Stimulated activated CD8-positive, alpha-beta memory T cell treated with anti-CD3 and anti-CD28 coated beads, Interleukin-15, amount 100 ng/mL, for 4 hours (primary cell): Measurements from ENCODE around the gene MRGPRX4.
"Not testable (repeated sequence)": the region's sequence is repeated elsewhere in the genome, so short reads cannot be mapped to it uniquely, and the experiment has no call there.

Source experiments
- DNase-seq, 2 donors: peaks; one replicate each; pipeline ENCODE4 v3.0.0-alpha.2; 2020; ENCODE audit warnings: low read depth in 2 of 2

Gene MRGPRX4

DNA sequence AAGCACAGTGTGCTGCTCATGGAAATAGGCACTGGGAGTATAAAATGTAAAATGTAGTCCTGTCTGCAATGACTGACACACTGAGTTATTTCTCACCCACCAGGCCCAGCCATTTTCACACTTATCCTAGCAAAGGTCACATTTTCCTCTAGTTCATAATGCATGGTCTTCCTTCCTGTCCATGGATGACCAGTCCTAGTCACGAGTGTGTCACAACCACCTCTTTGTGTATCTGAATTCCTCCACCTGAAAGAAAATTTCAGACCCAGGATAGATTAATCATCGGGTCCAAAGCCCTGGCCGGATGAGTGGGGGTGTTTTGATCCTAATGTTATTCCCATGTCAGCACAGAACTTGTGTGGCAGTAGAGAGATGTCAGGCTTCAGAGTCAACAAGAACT, at the start of gene MRGPRX4:
Gene MRGPRX4 (plus strand): TSS at position 172 of the 400 bp plus-strand sequence. CDS start 420 bp downstream, outside the sequence.
- DNase-seq = no peak

DNA sequence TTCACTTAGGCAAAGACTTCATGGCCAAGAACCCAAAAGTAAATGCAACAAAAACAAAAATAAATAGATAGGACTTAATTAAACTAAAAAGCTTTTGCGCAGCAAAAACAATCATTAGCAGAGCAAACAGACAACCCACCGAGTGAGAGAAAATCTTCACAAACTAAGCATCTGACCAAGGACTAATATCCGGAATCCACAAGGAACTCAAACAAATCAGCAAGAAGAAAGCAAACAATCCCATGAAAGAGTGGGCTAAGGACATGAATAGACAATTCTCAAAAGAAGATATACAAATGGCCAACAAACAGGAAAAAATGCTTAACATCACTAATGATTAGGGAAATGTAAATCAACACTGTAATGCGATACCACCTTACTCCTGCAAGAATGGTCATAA, 41.5 kb upstream of the MRGPRX4 start:
- not testable (repeated sequence) for DNase-seq

DNA sequence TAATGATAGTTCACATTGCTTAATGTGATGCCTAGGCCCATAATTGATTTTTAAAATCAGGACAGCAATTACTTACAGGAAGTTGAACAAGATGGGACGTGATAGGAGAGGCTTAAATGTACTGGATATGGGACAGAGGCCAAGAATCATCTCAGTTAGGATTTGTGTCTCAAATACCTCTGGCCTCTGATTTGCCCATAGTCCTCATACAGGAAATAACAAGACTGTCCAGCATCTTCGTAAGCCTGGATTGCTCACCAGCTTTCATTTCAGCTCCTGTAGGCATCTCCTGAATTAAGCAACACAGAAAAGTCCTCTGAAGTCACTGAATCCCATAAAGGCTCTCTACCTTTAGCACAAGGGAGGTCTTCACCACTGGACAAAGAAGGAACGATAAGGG, 40.3 kb upstream of the MRGPRX4 start, which contains the start of gene MRGPRX3:
Gene MRGPRX3 (plus strand): TSS at position 231 of the 400 bp plus-strand sequence. CDS start 4,632 bp downstream, outside the sequence.
- DNase-seq = no peak

DNA sequence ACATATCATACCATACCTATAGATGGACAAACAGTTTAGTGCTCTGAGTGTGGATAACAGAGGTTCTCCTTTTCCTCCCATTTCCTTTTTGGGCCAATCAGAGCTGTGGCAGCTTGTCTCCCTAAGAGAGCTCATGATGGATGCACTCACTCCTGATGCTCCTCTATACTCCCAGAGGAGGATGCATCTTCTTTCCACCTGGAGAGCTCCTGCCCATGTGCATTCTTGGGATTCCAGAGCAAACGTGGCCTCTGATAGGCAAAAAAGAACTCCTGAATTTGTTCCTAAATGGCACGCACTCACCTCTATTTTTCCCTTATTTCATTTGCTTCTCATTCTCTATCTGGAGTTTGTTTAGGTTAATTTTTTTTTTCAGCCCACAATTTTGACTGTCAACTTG, 37.3 kb upstream of the MRGPRX4 start:
- DNase-seq = no peak

DNA sequence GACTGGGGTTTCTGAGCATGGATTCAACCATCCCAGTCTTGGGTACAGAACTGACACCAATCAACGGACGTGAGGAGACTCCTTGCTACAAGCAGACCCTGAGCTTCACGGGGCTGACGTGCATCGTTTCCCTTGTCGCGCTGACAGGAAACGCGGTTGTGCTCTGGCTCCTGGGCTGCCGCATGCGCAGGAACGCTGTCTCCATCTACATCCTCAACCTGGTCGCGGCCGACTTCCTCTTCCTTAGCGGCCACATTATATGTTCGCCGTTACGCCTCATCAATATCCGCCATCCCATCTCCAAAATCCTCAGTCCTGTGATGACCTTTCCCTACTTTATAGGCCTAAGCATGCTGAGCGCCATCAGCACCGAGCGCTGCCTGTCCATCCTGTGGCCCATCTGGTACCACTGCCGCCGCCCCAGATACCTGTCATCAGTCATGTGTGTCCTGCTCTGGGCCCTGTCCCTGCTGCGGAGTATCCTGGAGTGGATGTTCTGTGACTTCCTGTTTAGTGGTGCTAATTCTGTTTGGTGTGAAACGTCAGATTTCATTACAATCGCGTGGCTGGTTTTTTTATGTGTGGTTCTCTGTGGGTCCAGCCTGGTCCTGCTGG, 35.3 kb upstream of the MRGPRX4 start:
- DNase-seq = no peak

DNA sequence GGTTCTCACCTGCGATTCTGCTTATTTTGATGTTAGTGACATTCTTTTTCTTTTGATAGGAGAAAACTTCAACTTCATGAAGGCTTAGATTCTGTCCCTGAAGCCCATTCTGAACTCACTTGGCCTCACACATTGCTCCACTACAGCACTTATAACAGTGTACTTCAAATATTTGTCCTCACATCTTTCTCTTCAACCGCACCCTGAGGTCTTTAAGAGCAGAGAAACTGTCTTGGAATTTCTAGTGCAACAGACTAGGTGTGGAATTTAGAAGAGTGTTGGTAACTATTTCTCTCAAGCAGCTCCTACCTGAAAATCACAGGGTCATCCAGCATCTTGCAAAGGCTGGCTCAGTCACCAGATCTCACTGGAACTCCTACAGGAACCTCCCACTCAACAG, 32.5 kb upstream of the MRGPRX4 start:
- no peak for DNase-seq

DNA sequence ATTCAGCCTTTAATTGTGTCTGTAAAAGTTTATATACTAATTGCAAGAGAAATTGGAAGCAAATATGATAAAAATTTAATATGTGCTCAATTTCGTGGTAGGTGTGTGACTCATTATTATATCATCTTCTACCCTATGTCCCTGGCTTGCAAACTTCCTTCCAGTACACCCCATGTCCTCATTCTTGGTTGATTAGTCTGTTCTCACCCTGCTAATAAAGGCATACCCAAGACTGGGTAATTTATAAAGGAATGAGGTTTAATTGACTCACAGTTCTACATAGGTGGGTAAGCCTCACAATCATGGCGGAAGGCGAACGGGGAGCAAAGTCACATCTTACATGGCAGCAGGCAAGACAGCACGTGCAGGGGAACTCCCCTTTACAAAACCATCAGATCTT, 28.4 kb upstream of the MRGPRX4 start:
- DNase-seq = no peak

DNA sequence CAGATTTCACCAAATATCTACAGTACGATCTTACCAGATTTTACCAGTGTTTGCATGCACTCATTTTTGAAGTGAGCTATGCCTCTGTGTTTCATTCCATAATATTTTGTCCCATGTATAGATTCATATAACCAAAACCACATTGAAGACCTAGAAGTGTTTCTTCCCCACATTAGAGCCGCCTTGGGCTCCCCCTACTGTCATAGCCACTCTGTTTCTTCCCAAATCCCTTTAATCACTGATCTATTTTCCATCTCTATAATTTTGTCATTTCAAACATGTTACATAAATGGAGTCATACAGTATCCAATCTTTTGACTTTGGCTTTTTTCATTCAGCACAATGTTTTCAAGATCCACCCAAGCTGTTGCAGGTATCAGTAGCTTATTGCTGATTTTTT, 27.6 kb upstream of the MRGPRX4 start:
- DNase-seq = no peak

DNA sequence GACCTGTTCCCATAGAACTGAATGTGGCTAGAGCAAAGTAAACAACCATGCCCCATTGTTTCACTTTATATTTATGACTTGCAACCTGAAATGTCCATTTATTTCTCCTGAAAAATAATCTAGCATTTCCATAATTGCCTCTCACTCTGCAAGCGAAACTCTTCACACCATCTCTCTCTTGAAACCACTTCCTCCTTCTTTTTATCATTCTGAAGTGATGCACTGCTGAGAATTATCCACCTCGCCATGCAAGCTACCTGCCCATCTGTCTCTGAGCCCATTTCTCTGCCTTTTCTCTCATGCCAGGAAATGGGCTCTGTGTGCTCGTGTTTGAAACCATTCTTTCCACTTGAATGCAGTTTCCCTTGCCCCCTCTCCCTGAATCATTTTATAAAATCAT, 26.8 kb upstream of the MRGPRX4 start:
- DNase-seq = no peak

DNA sequence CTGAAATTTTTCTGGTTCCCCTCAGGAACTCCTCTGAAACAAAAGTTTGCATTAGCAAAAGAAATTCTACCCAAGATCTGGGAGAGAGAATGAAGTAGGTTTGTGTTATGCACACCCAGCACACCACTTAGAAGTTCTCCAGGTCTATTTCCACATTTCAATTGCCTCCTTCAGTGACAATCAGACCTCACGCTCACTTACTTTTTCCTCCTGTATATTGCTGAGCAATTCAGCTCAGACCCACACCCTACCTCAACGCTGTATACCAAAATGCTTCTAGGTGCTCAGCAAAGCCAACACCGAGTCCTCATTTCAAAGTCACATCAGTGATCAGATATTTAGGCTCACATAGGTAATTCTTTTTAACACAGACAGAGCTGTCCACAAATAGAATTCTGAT, 21.1 kb upstream of the MRGPRX4 start:
- DNase-seq = no peak

DNA sequence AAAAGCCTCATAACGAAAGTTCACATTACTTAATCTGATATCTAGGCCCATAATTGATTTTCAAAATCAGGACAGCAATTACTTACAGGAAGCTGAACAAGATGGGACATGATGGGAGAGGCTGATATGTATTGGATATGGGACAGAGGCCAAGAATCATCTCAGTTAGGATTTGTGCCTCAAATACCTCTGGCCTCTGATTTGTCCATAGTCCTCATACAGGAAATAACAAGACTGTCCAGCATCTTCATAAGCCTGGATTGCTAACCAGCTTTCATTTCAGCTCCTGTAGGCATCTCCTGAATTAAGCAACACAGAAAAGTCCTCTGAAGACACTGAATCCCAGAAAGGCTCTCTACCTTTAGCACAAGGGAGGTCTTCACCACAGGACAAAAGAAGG, 4.3 kb upstream of the MRGPRX4 start:
- no peak for DNase-seq

DNA sequence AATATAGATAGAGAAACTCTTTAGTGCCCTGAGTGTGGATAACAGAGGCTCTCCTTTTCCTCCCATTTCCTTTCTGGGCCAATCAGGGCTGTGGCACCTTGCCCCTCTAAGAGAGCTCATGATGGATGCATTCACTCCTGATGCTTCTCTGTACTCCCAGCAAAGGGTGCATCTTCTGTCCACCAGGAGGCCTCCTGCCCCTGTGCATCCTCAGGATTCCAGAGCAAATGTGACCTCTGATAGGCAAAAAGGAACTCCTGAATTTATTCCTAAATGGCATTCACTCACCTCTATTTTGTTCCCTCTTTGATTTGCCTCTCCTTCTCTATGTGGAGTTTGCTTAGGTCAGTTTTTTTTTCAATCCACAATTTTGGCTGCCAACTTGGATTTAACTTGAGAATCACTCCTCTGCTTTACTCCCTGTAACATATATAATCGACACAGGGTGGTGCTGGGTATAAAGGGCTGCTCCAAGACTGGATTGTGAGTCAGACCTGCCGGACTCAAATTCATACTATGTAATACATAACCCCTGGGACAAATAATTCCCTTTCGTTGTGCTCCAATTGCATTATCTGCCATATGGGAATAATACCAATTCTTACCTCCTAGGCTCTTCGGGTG, 1.1 kb upstream of the MRGPRX4 start:
- DNase-seq = no peak

DNA sequence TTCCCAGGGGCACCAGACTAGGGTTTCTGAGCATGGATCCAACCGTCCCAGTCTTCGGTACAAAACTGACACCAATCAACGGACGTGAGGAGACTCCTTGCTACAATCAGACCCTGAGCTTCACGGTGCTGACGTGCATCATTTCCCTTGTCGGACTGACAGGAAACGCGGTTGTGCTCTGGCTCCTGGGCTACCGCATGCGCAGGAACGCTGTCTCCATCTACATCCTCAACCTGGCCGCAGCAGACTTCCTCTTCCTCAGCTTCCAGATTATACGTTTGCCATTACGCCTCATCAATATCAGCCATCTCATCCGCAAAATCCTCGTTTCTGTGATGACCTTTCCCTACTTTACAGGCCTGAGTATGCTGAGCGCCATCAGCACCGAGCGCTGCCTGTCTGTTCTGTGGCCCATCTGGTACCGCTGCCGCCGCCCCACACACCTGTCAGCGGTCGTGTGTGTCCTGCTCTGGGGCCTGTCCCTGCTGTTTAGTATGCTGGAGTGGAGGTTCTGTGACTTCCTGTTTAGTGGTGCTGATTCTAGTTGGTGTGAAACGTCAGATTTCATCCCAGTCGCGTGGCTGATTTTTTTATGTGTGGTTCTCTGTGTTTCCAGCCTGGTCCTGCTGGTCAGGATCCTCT, 709 bp downstream of the MRGPRX4 start:
- DNase-seq = no peak

DNA sequence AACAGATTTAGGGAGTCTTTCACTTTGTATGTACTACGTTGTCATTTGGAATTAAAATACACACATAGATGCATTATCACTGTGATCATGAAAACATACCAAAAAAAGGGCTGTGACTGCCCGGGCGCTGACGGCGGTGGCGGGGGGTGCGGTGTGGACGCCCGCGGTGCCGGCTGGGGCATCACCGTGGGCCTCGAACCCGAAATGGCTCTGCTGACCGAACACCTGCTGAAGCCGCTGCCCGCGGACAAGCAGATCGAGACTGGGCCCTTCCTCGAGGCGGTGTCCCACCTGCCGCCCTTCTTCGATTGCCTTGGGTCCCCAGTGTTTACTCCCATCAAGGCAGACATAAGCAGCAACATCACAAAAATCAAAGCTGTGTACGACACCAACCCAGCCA, 16.2 kb downstream of the MRGPRX4 start:
- DNase-seq = no peak

DNA sequence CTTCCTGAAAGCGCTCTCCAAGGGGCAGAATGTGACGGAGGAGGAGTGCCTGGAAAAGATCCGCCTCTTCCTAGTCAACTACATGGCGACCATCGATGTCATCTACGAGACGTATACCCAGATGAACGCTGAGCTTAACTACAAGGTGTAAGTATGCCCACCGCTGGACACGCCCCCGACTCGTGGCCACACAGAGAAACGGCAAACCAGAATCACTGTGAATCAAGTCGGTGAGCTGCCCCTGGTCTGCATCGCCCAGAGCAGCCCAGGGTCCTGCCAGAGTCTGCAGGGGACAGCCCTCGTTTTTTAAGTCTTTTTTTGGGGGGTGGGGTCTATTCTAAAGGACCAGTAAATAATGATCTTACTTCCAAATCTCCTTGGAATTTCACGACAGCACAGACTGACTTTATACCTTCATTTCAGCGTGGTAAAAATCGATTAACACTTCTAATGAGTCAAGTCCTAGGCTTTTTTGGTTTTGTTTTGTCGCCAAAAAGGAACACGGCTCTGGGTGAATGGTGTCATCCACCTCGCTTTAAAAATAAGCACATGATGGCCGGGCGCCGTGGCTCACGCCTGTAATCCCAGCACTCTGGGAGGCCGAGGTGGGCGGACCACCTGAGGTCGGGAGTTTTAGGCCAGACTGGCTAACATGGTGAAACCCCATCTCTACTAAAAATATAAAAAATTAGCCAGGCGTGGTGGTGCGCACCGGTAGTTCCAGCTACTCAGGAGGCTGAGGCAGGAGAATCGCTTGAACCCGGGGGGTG, 17.0 kb downstream of the MRGPRX4 start:
- DNase-seq = not testable (repeated sequence)

DNA sequence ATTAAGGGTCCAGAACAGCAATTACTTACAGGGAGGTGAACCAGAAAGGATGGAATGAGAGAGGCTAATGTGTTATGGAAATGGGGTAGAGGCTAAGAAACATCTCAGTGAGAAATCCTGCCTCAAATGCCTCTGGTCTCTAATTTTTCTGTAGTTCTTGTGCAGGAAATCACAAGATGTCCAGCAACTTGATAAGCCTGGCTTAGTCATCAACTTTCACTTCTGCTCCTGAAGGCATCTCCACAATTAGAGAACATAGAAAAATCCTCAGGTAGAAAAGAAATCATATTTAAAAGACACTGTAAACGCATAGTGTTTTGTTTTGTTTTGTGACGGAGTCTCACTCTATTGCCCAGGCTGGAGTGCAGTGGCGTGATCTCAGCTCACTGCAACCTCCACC, 18.7 kb downstream of the MRGPRX4 start:
- no peak for DNase-seq

DNA sequence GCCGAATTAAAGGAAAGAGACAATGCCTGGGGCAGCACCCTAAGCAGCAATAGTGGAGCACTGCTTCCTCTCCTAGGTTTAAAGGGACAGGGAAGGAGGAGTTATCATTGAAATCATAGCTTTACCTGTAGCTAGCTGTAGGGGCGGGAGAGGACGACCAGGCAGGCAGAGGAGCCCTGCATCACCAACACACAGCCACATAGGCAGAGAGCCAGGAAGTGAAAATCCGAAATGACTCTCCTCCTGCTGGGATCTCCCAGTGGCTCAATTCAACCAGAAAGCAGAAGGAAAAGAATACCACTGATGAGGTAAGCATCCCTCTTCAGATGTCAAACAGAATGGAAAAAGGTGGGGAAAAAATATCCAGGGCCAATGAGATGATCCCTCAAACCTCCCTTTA, 20.4 kb downstream of the MRGPRX4 start:
- DNase-seq = no peak

DNA sequence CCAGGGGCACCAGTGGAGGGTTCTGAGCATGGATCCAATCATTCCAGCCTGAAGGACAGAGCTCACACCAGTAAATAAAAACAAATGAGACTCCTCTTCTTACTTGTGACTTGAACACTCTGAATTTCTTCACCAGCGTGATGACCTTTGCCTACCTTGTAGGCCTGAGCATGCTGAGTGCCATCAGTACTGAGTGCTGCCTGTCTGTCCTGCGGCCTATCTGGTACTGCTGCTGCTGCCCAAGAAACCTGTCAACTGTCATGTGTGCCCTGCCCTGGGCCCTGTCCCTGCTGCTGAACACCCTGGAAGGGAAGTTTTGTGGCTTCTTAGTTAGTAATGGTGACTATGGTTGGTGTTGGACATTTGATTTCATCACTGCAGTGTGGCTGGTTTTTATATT, 23.9 kb downstream of the MRGPRX4 start:
- no peak for DNase-seq

DNA sequence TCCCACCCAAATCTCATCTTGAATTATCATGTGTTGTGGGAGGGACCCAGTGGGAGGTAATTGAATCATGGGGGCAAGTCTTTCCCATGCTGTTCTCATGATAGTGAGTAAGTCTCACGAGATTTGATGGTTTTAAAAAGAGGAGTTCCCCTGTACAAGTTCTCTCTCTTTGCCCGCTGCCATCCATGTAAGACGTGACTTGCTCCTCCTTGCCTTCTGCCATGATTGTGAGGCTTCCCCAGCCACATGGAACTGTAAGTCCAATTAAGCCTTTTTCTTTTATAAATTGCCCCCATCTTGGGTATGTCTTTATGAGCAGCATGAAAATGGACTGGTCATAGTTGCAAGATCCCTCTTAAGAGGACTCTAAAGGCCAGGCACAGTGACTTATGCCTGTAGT, 25.1 kb downstream of the MRGPRX4 start:
- DNase-seq = not testable (repeated sequence)

DNA sequence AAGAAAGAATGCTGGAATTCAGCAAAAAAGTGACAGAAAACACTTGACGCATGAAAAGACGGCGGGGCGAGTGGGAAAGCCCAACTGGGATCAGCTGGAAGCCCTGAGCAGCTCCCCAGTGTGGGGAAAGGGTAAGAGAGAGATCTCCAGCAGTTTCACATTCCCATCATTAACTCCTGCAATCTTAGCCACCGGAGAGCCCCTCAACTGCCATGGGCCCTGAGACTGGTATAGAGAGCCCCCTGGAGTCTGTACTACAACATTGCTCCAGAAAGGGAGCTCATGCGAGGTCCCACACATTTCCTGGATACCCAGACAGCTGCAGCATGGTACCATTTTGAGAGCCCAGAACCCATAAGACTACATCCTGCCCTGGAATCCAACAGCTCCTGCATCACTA, 31.1 kb downstream of the MRGPRX4 start:
- no peak for DNase-seq

DNA sequence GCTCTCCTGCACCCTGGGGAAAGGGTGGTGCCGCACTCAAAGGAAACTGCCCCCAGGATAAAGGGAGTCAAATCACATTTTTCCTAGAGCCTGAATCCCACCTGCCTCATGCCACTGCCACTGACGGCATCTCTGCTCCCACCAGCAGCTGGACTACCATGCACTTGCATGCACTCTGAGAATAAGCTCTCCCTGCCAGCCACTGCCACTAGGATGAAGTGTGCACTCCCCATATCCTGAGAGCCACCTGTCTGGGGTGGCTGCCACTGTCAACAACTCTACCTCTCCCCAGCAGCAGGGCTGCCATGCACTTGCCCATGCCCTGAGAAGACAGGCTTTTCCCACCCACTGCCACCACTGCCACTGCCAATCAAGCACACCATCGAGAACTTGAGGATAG, 31.6 kb downstream of the MRGPRX4 start:
- no peak for DNase-seq

DNA sequence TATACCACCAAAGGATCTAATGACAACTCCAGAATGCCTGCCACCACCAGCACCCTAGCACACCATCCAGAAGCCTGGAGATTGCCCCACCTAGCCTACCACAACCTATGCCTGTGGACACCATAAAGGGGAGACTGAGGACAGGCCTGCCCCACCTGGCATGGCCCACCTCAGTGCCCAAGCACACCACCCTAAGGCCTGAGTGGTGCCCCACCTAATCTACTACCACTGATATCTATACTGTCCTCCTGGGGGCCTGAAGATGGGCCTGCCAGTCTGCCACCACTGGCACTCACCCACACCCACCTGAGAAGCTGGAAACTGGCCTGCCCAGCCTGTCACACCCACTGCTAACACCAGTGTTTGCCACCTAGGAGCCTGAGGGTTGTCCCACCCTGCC, 32.1 kb downstream of the MRGPRX4 start:
- no peak for DNase-seq

DNA sequence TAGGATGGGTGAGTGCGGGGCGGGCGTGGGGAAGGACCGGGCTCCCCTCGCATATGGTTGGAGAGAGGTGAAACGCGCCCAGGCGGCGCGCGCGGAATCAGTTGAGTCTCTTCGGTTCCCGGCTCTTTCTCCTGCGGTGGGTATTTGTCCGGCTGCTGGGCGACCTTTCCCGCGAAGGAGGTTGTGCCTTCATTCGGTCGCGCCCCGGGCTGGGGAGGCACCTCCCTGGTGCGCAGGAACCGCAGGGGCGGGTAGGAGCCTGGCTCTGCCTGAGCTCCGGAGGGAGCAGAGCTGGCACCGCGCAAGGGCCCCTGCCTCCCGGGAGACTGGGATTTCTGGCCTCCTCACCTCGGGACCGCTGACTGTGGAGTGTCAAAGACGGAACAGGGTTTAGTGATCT, 36.4 kb downstream of the MRGPRX4 start:
- no peak for DNase-seq
